NCI-H446 treated with DMSO at 0.1 percent for 48 hours (cell line): Measurements from ENCODE around the gene ARMC10.
A peak's percentile ranks its signal among the peaks of the same experiment; 100 is the strongest.
"Not testable (repeated sequence)": the region's sequence is repeated elsewhere in the genome, so short reads cannot be mapped to it uniquely, and the experiment has no call there.

ENCODE experiments used
- DNase-seq: peaks from one replicate; lab custom pipeline; 2025; lab: John Stamatoyannopoulos, UW

Gene ARMC10

GRCh38 chr7:103074519-103075336, at the start of gene ARMC10, which contains the start of gene FBXL13:
Gene ARMC10 (plus strand): TSS chr7:103075140. CDS start chr7:103075273, 133 bp downstream.
Gene FBXL13 (minus strand): TSS chr7:103074796.
- peak; percentile 57 for DNase-seq

- no peak for DNase-seq
Measured at GRCh38 chr7:103025341-103025740, 49.6 kb upstream of the ARMC10 start.

DNA sequence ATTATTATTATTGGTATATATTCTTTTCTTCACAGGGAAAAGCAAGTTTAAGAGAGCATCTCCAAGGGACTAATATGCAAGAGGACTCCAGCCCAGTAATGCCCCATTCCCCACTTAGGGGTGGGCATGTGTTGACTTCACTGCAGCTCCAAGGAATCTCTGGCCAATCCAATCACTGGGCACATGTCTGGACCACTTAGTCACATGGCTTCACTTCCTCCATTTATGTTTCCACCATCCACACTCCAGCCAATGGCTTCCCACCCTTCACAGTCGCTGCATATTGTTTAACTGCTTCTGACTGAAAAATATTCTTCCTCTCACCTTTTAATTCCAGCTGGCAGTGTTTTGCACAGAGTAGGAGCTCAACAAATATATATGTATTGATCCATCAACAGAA, 43.9 kb upstream of the ARMC10 start:
- no peak for DNase-seq

DNA sequence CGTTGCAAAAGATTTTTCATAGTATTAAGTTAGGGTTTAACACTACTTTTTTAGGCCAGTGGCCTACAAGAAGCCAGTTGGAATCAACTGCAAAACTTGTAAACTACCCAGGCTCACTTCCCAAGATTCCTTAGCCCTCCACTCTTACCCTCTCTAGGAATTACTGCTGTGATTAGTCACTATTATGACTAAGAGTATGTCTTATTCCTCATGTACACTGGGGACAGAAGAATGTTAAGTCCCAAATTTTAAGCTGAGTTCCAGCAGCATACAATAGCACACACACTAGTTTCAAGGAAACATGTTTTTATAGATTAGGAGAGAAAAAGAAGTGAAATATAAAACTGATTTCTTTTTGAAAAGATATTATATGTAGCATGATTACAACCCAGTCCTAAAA, 43.2 kb upstream of the ARMC10 start:
- DNase-seq, result no peak

DNA sequence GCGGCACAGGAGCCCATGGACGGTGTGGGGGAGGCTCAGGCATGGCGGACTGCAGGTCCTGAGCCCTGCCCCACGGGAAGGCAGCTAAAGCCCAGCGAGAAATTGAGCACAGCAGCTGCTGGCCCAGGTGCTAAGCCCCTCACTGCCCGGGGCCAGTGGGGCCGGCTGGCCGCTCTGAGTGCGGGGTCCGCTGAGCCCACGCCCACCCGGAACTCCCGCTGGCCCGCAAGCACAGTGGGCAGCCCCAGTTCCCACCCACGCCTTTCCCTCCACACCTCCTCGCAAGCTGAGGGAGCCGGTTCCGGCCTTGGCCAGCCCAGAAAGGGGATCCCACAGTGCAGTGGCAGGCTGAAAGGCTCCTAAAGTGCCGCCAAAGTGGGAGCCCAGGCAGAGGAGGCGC, 40.6 kb upstream of the ARMC10 start:
- not testable (repeated sequence) for DNase-seq

GRCh38 chr7:103037476-103037822, 37.5 kb upstream of the ARMC10 start:
- DNase-seq, result no peak

DNA sequence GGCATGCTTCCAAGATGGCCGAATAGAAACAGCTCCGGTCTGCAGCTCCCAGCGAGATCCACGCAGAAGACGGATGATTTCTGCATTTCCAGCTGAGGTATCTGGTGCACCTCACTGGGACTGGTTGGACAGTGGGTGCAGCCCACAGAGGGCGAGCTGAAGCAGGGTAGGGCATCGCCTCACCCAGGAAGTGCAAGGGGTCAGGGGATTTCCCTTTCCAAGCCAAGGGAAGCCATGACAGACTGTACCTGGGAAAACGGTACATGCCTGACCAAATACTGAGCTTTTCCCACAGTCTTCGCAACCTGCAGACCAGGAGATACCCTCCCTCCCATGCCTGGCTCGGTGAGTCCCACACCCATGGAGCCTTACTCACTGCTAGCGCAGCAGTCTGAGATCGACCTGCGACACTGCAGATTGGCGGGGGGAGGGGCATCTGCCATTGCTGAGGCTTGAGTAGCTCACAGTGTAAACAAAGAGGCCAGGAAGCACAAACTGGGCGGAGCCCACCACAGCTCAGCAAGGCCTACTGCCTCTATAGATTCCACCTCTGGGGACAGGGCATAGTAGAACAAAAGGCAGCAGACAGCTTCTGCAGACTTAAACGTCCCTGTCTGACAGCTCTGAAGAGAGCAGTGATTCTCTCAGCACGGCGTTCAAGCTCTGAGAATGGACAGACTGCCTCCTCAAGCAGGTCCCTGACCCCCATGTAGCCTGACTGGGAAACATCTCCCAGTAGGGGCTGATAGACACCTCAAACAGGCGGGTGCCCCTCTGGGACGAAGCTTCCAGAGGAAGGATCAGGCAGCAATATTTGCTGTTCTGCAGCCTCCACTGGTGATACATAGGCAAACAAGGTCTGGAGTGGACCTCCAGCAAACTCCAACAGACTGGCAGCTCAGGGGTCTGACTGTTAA, 36.9 kb upstream of the ARMC10 start:
- DNase-seq, result not testable (repeated sequence)

DNA sequence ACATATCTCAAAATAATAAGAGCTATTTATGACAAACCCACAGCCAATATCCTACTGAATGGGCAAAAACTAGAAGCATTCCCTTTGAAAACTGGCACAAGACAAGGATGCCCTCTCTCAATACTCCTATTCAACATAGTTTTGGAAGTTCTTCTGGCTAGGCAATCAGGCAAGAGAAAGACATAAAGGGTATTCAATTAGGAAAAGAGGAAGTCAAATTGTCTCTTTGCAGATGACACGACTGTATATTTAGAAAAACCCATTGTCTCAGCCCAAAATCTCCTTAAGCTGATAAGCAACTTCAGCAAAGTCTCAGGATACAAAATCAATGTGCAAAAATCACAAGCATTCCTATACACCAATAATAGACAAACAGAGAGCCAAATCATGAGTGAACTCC, 33.1 kb upstream of the ARMC10 start:
- not testable (repeated sequence) for DNase-seq

DNA sequence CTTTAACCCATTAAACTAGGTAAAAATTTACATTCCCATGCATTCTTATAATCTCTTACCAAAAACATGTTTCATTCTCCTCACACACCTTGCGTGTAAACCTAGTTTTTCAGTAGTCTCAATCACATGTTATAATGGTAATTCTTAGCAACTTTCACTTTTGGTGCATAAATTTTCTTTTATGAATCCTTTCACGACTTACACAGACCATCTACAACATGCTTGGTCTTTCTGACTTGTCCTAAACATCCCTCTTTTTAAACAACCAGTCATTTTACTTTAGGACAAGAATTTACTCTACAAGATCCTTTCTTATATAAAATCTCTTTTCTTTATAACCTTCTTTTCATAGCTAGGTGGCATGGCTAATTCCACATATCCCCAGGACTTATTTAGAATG, 26.1 kb upstream of the ARMC10 start:
- DNase-seq, result no peak

- no peak for DNase-seq
Measured at GRCh38 chr7:103051519-103051918, 23.4 kb upstream of the ARMC10 start.

GRCh38 chr7:103056006-103056405, 18.9 kb upstream of the ARMC10 start:
- not testable (repeated sequence) for DNase-seq

- DNase-seq, result no peak
Measured at GRCh38 chr7:103058122-103058521, 16.8 kb upstream of the ARMC10 start.

DNA sequence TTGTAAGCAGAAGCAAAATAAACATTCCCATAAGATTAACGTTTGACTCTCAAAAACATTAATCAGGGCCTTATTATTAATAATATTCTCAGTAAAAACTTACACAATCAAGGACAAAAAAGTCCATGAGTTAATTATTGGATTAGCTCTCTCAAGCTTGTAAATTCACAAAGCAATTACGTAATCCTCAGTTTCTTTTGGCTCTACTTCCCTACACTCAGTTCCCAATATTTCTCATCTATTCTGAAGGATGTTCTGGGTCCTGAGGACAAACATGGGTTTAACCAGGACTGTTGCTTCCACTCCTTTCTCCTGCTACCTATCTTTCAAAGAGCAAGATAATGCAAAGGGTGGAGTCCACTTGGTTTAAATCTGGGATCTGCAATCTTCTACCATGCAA, 15.5 kb upstream of the ARMC10 start:
- DNase-seq, result no peak

DNA sequence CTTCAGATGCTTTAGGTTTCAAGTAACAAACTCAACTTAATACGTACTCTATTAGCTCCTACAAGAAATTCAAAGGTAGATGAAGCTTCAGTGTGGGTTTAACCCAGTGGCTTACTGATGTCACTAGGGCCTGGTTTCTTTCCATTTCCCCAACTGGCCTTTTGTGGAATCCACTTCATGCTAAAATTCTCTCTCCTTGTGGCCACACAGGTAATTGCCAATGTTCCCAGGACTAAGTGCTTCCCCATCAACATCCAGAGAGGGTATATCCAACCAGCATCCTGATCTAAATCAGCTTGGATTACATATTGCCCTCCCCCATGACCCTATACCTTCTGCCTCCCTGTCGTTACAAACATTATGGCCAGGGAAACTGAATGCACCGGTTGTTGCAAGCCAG, 11.0 kb upstream of the ARMC10 start:
- DNase-seq, result no peak

GRCh38 chr7:103065667-103066066, 9.3 kb upstream of the ARMC10 start:
- no peak for DNase-seq

DNA sequence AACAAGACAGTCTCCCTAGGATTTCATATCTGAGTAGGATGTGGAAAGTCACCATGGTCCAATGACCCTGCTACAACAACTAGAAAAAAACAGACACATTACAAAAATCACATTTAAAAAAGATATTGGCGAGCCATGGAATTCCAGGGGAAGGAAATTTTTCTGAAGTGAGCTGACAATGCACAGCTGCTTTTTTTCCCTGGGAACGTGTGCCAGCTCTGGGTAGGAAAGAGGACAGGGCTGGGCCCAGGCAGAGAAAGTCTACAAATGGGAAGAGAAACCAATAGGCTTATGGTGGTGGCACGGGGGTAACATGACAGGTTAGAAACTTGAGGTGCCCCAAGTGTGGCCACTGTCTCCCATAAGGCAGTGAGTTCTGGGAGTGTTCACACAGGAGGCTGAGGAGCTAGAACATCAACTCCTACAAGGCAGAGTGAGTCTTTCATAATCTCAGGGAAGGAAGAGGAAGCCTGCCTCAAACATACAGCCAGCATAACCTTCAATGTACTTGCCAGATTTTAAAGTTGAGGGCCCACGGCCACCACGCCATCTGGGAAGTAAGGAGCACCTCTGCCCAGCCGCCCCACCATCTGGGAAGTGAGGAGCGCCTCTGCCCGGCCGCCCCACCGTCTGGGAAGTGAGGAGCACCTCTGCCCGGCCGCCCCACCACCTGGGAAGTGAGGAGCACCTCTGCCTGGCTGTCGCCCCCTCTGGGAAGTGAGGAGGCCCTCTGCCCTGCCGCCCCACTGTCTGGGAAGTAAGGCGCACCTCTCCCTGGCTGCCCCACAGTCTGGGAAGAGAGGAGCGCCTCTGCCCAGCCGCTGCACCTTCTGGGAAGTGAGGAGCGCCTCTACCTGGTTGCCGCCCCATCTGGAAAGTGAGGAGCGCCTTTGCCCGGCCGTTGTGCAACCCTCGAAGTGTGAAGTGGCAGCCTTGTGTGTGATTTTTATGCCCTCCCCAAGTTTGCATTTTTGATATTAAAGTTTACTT, 6.2 kb upstream of the ARMC10 start:
- DNase-seq, result no peak

DNA sequence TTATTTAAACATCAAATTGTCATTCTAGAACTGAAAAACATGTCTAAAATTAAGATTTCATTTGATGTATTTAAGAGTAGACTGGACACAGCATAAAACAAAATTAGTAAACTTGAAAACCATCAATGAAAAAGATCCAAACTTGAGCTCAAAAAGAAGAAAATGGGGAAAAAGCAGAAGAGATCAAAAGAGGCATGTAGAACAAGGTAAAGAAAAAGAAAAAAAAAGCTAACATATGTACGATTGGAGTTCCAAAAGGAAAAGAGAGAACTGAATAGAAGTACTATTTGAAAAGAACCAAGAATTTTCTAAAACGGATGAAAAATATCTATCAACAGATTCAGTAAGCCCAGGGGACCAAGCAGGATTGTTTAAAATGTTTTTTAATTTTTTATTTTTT, 3.9 kb upstream of the ARMC10 start:
- no peak for DNase-seq

GRCh38 chr7:103073989-103074518, 886 bp upstream of the ARMC10 start:
- no peak for DNase-seq

- DNase-seq, result no peak
Measured at GRCh38 chr7:103075337-103075918, 488 bp downstream of the ARMC10 start.

- DNase-seq, result no peak
Measured at GRCh38 chr7:103076764-103077163, 1.8 kb downstream of the ARMC10 start.

DNA sequence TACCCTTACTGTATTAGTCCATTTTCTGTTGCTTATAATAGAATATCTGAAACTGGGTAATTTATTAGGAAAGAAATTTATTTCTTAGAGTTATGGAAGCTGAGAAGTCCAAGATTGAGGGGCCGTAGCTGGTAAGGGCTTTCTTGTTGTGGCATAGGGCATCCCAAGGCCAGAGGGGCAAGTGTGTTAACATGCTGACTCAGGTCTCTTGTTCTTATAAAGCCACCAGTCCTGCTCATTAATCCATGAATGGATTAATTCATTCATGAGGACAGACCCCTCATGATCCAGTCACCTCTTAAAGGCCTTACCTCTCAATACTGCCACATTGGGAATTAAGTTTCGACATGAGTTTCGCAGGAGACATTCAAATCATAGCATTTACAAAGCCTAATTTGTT, 2.4 kb downstream of the ARMC10 start:
- DNase-seq, result no peak
